ENCODE data around the gene PHF21A.

The PHF21A gene

GRCh38 chr11:45935349-45936064, 185.7 kb downstream of the PHF21A start:
- no peak for DNase-seq

GRCh38 chr11:45934580-45935318, 186.5 kb downstream of the PHF21A start:
- DNase-seq: no peak

- no peak for DNase-seq
These were observed 187.2 kb downstream of the PHF21A start for GRCh38 chr11:45933846-45934579.

GRCh38 chr11:45933131-45933831, 188.0 kb downstream of the PHF21A start:
- peak in 5 of 58 donors; percentile 11 to 40 (median 31) for DNase-seq

- no peak for DNase-seq
These were observed 189.0 kb downstream of the PHF21A start for GRCh38 chr11:45932217-45932616.

- no peak for DNase-seq
These were observed 189.5 kb downstream of the PHF21A start for GRCh38 chr11:45931739-45932138.

GRCh38 chr11:45930951-45931570, 190.2 kb downstream of the PHF21A start:
- DNase-seq: no peak

GRCh38 chr11:45930031-45930794, 191.0 kb downstream of the PHF21A start:
- peak in 10 of 58 donors; percentile 17 to 54 (median 36) for DNase-seq

GRCh38 chr11:45929486-45930030, 191.7 kb downstream of the PHF21A start:
- no peak for DNase-seq

GRCh38 chr11:45928535-45929215, 192.6 kb downstream of the PHF21A start:
- DNase-seq: no peak

- DNase-seq: no peak
These were observed 193.4 kb downstream of the PHF21A start for GRCh38 chr11:45927684-45928413.

- DNase-seq: no peak
These were observed 193.9 kb downstream of the PHF21A start for GRCh38 chr11:45927332-45927683.

GRCh38 chr11:45926536-45927331, 194.5 kb downstream of the PHF21A start:
- no peak for DNase-seq

- DNase-seq: no peak
These were observed 195.3 kb downstream of the PHF21A start for GRCh38 chr11:45926001-45926401.

GRCh38 chr11:45925550-45925949, 195.7 kb downstream of the PHF21A start:
- DNase-seq: no peak

- no peak for DNase-seq
These were observed 196.3 kb downstream of the PHF21A start for GRCh38 chr11:45924927-45925326.

GRCh38 chr11:45924036-45924915, 197.0 kb downstream of the PHF21A start:
- DNase-seq: no peak
